GM19468 (cell line): ENCODE results near the gene LCN12.

Experiments
- ATAC-seq: cut with Tn5 transposase; IDR thresholded peaks from one replicate; pipeline ENCODE4 v1.9.1; 2021; ENCODE audit warnings: mild to moderate bottlenecking, moderate library complexity, moderate number of reproducible peaks; ENCODE audit not compliant: unreplicated experiment; ENCODE audit errors: extremely low read depth

The LCN12 gene

DNA sequence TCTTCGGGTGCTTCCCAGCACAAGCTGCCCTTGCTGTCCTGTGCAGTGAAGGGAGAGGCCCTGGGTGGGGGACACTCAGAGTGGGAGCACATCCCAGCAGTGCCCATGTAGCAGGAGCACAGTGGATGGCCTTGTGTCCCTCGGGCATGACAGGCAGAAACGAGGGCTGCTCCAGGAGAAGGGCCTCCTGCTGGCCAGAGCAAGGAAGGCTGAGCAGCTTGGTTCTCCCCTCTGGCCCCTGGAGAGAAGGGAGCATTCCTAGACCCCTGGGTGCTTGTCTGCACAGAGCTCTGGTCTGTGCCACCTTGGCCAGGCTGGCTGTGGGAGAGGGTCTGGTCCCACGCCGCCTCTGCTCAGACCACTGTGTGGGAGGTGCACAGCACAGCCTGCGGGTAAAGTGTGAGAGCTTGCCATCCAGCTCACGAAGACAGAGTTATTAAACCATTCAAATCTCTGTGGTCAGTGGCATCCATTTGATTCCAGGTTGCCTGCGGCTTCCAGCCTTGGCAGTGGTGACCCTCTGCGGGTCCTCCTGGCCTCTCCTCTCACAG lies 25.8 kb upstream of the LCN12 start:
- ATAC-seq, result no peak

DNA sequence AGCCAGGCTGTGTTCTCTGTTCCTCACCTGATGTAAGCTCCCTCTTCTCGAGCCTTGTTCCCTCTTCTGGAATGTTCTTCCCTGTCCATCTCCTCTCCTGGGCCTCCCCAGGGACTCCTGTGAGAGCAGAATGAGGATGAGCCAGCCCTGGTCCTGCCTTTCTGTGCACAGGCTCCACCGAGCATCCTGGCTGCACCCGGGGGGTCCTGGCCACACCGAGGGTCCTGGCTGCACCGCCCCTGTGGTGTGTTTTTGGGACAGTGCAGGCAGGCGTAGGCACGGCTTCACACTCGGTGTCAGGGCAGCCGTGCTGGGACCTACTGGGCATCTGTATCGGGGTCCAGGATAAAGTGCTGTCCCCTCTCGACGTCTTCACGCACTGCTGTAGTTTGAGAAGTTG lies 25.3 kb upstream of the LCN12 start:
- no peak for ATAC-seq

DNA sequence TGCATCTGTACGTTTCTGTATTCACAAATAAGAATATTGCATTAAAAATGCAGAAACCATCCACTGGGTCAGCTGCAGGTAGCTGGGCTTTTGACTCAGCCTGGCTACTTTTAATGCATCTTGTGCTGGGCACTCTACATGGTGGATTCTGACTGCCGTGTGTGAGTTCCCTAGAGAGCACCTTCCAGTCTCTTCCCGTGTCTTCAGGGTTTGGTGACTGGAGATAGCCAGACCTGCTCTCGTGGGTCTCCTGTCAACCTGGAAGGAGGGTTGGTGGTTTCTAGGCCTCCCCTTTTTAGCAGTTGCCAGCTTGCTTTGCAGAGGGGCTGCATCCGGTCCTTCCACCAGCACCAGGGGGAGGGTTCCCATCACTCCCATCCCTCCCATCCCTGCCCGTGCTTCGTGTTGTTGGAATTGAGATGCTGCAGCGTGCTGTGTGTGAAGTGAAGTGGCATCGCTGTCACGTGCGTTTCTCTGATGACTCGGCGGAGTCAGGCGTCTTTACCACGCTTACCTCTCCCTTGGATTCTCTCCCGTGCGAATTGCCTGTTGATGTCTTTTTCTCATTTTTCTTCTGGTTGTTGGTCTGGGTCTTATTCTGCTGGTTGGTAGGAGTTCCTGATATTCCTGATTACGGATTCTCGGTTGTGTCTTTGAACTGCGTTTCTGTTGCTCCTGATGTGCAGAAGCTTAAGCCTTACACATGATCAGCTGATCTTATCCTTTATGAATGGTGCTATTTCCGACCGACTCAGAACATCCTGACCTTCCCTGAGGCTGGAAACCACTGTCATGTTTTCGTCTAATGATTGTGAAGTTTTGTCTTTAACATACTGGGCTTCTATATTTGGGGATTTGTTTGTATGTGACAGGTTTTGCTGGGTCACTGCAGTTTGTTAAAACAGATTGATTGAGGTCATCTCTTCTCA lies 24.5 kb upstream of the LCN12 start:
- no peak for ATAC-seq

DNA sequence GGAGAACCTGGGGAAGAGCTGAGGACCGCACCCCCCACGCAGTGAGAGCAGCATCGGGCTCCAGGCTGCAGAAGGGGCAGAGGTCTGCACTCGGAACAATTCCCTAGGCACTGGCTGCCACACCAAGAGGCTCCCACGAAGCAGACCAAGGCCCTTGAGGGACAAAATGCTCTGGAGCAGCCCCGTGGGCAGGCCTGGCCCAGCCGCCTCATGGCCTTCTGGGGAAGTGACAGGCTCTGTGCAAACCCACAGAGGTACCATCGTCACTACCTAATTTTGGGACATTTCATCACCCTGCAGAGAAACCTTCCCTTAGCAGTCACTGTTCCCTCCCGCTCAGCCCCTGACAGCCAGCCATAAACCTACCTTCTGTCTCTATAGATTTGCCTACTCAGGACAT lies 23.5 kb upstream of the LCN12 start:
- no peak for ATAC-seq

DNA sequence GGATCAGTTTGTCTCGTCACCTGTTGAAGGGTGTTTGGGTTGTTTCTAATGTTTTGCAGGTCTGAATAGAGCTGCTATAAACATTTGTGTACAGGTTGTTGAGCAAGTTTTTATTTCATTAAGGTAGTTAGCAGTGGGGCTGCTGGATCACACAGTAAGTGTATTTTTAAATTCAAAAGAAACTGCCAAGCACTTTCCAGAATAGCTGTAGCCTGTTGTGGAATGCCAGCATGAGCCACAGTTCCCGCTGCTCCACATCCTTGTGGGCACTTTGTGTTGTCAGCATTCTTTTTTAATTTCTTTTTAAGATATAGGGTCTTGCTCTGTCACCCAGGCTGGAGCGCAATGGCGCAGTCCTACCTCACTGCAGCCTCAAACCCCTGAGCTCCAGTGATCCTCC lies 22.1 kb upstream of the LCN12 start:
- no peak for ATAC-seq

DNA sequence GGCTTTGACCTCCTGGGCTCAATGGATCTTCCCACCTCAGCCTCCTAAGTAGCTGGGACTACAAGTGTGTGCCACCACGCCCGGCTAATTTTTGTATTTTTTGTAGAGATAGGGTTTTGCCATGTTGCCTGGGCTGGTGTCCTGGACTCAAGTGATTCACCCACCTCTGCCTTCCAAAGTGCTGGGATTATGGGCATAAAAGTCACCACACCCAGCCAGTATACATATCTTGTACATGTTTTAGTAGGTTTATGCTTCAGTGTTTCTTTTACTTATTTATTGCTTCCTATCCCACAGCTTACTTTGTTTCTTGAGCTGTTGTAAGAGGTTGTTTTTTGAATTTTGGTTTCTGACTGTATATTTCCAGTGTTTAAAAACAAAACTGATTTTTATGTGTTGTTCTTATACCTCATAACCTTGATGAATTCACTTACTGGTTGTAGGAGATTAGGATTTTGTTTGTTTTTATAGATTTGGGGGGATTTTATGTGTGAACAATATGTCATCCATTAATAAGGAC lies 20.4 kb upstream of the LCN12 start:
- ATAC-seq, result no peak

DNA sequence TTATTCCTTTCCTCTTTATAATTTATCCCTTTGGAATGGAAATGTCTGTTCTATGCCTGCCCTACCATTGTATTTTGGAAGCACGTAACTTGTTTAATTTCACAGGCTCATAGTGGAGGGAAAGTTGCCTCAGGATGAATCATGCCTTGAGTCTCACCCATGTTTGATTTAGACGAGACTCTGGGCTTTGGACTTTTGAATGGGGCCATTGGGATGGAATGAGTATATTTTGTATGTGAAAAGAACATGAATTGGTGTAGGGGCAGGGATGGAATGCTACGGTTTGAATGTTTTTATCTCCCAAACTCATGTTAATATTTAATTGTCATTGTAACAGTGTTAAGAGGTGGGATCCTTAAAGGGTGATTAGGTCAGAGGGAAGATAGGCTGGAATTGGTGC lies 17.8 kb upstream of the LCN12 start:
- ATAC-seq, result no peak

DNA sequence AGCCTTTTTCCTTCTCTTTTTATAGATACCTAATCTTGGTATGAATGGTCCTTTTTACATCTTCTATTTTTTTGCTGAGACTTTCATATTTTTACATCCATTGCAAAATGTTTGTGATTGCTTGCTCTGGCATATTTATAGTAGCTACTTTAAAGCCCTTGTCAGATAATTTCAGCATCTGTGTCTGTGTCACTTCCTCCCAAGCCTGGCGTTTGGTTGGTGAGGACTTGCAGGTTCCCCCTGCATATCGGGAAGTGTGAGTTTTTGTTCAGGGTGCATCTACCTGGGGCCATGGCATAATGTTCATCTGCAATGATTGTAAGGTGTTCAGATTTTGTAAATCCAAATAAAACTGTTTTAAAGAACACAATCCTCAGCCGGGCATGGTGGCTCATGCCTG lies 16.4 kb upstream of the LCN12 start:
- no peak for ATAC-seq

DNA sequence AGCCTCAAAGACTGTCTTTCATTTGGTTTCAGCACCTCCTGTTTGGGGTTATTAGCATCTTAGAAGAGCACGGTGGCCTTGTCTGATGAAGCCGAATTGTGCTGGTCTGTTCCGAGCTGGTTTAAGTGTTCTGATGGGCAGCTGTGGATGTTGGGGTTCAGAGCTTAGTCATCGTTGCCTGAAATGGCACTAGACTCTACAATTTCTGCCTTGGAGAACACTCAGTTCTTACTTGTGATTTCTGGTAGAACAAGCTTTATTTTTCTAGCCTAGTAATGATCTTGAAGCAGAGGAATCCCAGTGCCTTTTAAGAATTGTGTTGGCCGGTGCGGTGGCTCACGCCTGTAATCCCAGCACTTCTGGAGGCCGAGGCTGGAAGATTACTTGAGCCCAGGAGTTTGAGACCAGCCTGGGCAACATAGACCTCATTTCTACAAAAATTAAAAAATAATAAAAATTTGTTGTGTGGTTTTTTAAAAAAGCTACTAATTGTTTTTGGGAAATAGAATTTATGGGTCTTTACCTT lies 15.4 kb upstream of the LCN12 start:
- ATAC-seq, result no peak

DNA sequence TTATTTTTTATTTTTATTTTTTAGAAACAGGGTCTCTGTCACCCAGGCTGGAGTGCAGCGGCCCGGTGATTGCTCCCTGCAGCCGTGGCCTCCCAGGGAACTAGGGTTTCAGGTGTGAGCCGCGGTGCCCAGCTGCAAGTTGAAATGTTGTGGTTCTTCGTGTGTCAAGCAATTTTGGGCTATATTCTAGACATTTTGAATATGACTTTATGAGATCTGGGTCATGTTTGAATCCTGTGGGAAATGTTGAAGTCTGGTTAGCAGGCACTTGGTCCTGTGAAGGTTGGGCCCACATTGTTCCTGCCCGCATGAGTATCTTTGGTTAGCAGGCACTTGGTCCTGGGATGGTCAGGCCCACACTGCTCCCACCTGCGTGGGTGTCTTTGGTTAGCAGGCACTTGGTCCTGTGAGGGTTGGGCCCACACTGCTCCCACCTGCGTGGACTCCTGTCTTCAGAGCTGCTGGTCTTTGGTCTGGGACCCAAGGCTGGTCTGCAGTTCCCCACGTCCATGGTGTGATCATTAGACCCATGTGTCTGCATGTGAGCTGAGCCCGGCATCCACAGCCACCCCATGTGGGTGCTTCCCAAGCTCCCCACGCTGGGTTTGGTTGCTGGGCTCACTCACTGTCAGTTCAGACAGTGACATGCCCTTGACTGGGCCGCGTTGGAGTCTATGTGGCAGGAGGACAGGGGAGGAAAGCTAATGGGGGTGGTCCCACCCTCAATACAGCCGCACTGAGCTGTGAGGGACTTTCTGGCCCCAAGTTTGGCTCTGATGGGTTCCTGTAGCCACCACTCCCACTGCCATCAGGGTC lies 14.7 kb upstream of the LCN12 start:
- ATAC-seq, result no peak

DNA sequence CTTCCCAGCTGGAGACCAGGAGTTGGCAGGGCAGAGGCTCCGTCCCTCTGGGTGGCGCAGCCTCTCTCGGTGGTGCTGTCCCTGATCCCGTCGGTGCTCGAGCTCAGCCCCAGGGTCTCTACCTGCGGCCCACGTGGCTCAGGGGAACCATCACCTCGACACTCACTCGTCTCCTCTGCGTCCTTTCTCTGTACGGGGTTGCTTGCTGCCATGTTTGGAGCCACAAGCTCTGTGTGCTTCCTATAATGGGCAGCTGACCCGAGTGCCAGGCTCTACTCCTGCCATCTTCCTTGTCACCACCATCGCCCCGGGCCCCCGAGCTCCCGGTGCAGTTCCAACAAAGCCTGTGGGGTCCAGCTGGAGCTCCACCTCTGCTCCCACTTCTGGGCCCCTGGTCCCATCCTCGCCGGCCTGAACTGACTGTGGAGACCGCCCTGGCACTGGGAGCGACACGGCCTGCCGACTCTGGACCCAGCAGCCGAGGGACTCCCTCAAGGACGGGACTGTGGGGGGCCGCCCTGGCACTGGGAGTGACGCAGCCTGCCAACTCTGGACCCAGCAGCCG lies 12.6 kb upstream of the LCN12 start:
- no peak for ATAC-seq

DNA sequence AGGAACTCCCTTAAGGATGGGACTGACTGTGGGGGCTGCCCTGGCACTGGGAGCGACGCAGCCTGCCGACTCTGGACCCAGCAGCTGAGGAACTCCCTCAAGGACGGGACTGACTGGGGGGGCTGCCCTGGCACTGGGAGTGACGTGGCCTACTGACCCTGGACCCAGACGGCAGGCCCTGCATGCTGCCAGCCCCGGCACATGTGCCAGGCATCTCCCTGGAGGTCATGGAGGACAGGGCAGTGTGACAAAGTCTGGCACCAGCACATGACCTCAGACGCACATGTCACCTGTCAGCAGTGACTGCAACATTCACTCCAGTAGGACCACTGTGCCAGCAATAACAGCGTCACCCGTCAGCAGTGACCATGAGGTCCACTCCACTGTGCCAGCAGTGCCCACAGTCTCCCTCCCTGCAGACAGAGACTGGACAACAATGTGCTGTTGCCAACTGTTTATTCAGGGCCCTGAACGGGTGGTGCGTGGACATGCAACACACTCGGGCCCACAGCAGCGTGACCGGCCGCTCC lies 12.0 kb upstream of the LCN12 start:
- no peak for ATAC-seq

DNA sequence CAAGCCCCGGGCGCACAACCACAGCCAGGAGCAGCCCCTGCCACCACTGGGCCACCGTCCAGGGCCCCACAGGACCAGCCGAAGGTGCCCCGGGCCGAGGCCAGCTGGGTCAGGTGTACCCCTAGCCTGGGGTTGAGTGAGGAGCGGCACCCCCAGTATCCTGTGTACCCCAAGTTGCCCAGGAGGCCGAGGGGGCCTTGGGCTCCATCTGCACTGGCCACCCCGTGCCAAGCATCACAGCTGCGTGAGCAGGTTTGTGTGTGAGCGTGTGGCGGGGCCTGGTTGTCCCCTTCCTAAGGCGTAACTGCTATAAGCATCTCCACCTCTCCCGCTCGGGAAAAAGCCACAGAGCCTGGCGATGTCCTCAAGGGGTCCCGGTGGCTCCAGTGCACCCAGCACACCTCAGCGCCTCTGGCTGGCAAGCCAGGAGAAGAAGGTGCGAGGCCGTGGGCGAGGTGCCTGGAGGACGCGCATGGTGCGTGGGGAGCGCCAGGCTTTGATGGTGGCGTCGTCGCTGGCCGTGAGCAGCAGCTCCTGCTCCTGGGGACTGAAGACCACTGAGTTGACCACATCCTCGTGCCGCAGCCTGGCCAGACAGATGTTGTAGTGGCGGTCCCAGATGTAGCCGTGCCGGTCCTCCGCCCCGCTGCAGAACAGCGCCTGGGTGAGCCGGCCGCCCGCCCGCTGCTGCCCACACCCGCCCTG lies 11.4 kb upstream of the LCN12 start:
- ATAC-seq, result no peak

DNA sequence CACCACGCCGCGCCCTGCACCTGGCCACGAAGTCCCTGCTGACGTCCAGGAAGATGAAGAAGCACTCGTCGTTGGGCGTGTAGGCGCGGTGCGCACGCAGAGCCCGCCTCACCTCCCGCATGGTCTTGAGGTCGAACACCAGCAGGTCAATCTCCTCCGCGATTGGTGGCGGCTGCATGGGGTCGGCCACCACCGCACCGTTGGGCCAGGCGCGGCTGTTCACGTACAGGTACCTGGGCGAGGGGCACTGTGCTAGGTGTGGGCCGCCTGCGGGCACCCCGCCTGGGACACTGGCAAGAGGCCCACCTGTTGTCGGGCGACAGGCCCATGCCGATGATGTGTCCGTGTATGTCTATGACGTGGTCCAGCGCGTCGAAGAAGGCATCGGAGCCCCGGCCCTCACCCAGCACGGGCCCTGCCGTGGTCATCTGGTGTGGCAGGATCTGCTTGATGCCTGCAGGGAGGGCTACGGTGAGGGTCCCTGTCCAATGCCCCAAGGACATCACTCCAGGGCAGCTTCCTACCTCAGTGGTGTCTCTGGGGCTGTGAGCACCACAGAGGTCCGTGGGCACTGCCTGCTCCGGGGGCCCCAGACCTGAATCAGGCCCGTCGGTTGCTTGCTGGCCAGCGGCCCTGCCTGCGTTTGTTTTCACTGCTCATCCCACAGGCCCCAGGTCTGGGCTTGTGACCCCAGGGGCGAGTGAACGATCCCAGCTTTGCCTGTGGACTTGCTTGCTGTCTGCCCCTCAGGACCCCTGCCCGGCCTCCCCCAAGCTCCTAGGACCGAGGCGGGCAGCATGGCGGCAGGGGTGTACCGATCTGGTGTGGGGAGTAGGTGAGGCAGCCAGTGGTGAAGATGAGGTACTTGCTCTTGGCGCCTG lies 10.6 kb upstream of the LCN12 start:
- ATAC-seq, result no peak

DNA sequence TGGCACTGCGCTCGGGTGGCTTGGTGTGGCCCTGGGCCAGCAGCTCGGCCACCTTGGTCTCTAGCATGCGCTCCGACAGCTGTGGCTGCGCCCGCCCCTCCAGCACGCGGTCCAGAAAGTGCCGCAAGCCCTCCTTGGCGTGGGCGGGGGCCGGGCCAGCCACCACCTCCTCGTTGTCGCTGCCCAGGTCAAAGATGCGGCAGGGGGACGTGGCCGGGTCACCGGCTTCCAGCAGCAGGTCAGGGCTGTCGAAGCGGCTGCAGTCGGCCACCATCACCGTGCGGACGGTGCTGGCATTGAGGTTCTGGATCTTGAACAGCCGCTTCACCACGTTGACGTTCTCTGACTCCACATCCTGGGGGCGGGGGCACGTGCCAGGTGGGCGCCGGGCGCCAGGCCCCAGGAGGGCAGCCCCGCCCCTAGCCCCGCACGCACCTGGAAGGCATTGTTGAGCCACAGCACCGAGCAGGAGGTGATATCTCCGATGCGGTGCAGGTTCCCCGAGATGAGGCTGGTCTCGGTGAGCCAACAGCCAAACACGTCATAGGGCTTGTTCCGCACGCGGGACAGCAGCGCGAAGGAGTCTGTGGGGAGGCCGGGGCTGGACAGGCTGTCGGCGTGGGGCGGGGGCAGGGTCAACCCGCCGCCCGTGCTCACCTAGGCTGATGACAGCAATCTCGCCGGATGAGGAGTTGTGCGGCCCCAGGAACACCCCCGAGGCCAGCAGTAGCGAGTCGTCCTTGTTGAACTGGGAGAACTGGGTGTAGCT lies 9.8 kb upstream of the LCN12 start:
- ATAC-seq, result no peak

DNA sequence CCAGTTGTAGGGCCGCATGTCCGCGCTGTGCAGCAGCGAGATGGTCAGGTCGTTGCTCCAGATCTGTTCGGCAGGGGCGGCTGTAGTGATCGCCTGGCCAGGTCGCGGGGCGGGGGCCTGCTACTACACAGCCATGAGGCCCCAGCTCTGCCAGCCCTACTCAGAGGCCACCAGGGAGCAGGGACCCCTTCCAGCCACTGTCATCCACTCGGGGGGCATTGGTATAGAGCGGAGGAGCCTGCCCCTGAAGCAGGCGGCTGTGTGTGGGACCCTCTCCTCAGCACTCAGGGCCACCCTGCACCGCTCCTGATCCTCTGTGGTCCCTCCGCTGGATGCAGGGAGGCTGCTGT lies 9.2 kb upstream of the LCN12 start:
- ATAC-seq, result no peak

DNA sequence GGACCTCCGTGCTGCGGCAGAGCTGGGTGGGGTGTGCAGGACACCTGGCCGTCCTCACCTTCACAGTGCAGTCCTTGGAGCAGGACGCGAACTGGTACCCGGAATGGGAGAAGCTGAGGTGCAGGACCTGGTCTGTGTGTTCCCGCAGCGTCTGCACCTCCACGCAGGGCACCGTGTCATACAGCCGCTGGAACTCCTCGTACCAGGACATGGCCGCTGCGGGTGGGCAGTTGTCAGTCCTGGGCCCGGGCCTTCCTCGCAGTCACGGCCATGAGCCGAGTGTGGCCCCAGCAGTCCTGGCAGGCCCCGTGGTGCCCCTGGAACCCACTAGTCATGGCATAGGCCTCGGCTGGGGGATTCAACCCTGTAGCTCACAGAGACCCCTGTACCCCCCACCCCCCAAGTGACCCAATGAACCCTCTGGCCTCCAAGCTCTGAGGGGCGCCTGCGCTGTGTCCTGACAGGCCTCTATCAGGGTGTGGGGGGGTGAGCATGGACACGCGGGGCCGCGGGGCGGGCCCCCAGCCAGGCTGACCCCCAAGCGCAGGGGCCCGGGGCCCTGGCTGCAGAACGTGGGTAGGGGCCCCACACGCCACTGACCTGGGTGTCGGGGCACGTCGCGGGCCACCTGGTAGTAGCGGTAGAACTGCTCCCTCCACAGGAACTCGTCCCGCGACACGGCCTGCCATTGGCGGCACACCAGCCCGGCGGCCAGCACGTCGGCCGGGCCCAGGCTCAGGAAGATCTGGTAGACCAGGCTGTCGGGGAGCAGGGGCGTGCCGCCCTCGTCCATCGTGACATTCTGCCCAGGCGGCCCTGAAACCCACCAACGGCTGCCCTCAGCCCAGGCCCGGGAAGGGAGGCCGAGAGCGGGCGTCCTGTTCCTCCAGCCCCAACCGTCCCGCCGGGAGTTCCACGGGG lies 8.5 kb upstream of the LCN12 start:
- ATAC-seq, result no peak
